Activated CD4-positive, alpha-beta T cell treated with anti-CD3 and anti-CD28 coated beads for 24 hours (primary cell): ENCODE measurements around the gene RUSF1.
"Not testable (repeated sequence)": the region's sequence is repeated elsewhere in the genome, so short reads cannot be mapped to it uniquely, and the experiment has no call there.

Experiments used
- DNase-seq, 2 donors: peaks; one replicate each; pipeline ENCODE4 v3.0.0-alpha.2; 2020; ENCODE audit warnings: low read depth in 2 of 2

The RUSF1 gene

DNA sequence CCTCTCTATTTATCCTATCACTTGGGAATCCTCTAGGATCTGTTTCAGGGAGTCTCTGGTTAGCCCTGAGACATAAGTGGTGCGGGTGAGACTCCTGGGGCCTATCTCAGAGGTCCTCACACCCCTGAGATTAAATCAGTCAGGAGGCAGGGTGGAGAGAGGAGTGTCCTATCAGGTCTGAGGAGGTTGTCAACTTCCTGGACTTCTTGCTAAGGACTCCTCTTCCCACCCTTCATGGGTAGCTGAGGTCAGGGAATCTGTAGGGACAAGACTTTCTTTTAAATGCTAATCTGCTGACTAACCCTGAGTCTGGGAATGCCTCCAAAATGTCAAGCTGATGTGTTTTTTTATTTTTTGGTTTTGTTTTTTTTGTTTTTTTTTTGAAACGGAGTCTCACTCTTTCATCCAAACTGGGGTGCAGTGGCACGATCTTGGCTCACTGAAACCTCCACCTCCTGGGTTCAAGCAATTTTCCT is 55.5 kb downstream of the RUSF1 start:
- no peak for DNase-seq

DNA sequence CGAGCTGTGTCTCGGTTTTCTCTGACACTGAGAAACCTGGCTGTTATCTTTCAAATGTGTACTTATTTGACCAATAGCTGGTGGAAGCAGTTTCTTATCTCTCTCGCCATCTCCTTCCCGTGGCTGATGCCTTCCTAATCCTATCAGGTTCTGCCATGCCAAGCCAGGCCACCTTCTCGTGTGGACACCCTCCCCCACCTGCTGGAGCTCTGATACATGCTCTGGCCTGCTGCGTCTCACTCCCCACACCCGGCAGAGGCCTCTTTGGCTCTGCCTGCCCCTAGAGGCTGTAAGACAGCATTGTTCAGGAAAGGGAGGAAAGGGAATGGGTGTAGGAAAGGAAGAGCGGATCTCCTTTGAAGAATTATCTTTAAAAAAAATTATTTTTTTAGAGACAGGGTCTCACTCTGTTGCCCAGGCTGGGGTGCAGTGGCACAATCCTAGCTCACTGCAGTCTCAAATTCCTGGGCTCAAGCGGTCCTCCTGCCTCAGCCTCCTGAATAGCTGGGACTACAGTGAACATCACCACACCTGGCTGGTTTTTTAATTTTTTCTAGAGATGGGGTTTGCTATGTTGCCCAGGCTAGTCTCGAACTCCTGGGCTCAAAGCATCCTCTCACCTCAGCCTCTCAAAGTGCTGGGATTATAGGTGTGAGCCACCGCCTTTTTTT is 56.4 kb downstream of the RUSF1 start:
- no peak for DNase-seq

DNA sequence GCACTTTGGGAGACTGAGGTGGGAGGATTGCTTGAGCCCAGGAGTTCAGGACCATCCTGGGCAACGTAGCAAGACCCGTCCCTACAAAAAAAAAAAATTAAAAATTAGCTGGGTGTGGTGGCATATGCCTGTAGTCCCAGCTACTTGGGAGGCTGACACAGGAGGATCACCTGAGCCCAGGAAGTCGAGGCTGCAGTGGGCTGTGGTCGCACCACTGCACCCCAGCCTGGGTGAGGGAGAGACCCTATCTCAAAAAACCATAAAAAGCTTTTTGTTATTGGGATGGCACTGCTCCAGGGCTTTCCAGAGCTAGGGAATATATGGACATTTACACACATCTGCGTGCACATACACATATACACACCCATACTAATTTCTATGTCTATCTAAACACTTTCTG is 57.0 kb downstream of the RUSF1 start:
- DNase-seq, result no peak

DNA sequence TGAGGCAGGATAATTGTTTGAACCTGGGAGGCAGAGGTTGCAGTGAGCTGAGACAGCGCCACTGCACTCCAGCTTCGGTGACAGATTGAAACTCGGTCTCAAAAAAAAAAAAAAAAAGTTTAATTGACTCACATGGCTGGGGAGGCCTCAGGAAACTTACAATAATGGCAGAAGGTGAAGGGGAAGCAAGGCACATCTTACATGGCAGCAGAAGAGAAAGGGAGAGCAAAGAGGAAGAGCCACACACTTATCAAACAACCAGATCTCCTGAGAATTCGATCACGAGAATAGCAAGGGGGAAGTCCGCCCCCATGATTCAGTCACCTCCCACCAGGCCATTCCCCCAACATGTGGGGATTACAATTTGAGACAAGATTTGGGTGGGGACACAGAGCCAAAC is 62.3 kb downstream of the RUSF1 start:
- DNase-seq, result not testable (repeated sequence)

DNA sequence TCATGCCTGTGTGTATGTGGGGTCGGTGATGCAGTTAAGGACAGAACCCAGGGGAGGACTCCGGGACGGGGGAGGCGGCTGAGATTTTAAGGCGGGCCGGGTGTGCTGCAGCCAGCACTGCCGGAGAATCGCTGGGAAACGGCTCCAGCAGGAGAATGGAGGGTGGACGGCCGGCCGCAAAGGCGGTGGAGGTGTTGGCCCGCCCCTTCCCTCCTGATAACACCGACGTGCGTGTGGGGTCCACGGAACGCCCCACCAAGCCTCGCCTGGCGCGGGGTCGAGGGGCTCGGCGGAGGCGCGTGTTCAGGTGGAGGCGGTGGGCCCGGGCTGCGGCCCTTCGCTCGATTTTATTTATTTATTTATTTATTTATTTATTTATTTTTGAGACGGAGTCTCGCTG is 66.2 kb downstream of the RUSF1 start:
- no peak for DNase-seq

DNA sequence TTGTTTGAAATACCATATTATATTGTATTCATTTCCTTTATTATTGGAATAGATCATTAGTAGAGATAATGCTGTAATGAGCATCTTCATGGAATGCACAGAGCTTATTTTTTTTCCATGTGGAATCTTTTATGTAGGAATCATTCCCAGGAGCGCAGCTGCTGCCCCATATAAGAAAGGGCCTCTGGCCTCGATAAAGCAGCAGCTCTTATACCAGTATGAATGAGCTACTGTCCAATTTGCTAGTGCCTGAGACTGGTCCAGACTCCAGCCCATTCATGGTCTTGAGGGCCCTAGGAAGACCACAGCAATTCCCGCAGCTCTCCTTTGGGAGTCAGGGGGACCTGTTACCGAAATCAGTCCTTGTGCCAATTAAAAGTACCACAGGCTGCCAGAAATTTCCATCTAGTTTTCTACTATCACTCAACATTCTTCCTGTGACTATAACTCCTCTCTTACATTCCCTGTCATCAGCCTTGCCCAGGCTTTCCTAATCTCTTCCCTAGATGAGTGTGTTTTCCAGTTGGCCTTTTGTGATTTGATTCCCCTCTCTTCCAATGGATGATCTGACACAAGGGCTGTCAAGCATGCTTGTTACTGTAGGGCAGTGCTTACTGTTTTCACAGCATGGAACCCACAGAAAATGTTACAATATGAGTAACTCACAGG is 67.5 kb downstream of the RUSF1 start:
- DNase-seq, result no peak

DNA sequence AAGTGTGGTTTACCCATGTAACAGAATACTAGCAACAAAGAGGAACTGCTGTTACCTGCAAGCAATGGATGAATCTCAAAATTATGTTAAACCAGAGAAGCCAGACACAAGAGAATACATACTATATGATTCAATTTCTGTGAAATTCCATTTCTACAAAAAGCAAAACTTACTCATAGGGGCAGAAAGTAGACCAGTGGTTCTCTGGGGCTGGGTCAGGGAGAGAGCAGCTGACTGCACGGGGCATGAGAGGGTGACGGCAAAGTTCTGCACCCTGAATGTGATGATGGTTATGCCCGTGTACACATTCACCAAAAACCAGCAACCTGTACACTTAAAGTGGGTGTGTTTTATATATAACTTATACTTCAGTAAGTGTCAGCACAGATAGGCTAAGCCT is 68.7 kb downstream of the RUSF1 start:
- no peak for DNase-seq
